B cell (primary cell): Measurements from ENCODE around the gene CTIF. TPM values are rescaled to one million over a fixed set of nuclear protein-coding genes. Genes with fewer than 3 reads are reported as not detected.

Source experiments
- ATAC-seq: fragments of 200-7000 bp; cut with Tn5 transposase; one replicate; pipeline ENCODE4 v1.10.0; 2021; ENCODE audit warnings: low read depth, mild to moderate bottlenecking, moderate number of reproducible peaks, moderate library complexity
- CTCF ChIA-PET: fragments of 350-600 bp; sonication (Branson Sonifier 250); formaldehyde crosslinking; loops from one replicate; lab custom pipeline; 2021; ENCODE audit warnings: antibody characterized with exemption, inconsistent platforms; lab: Charles Lee
- POLR2A ChIA-PET: fragments of 350-600 bp; sonication (Branson Sonifier 250); formaldehyde crosslinking; loops from one replicate; lab custom pipeline; 2021; ENCODE audit warnings: antibody characterized with exemption; lab: Charles Lee
- DNase-seq: peaks from one replicate; pipeline ENCODE4 v3.0.0; 2013
- H2AFZ ChIP-seq: 2 replicates; pipeline ENCODE4 v1.6.1; 2012; ENCODE audit warnings: mild to moderate bottlenecking, low read depth, low read length; ENCODE audit not compliant: insufficient read depth, poor library complexity, severe bottlenecking
- H3K27ac ChIP-seq, 2 donors: 1 replicate in 1 of 2; 2 replicates in 1 of 2; pipeline ENCODE4 v1.5.1; 2012 to 2013; ENCODE audit warnings: low read length in 2 of 2, mild to moderate bottlenecking in 2 of 2, moderate library complexity in 1 of 2
- H3K27me3 ChIP-seq, 4 experiments: fragments of 200-600 bp in 1 of 4; sonication (generic) in 1 of 4; replicated peaks in 1 of 4; 1 replicate in 2 of 4; 2 replicates in 2 of 4; pipeline versions ENCODE4 v1.6.1 to v1.7.0; 2013 to 2016; ENCODE audit warnings: low read length in 3 of 4, mild to moderate bottlenecking in 2 of 4, mixed read lengths in 1 of 4, moderate library complexity in 1 of 4; ENCODE audit not compliant: insufficient read depth in 4 of 4, control insufficient read depth in 3 of 4; ENCODE audit errors: control extremely low read depth in 1 of 4
- H3K36me3 ChIP-seq, 2 experiments: replicated peaks in 1 of 2; 1 replicate in 1 of 2; 2 replicates in 1 of 2; pipeline versions ENCODE4 v1.6.1 to v1.7.1; 2013; ENCODE audit warnings: low read length in 1 of 2; ENCODE audit not compliant: insufficient read depth in 2 of 2, control insufficient read depth in 1 of 2; ENCODE audit errors: control extremely low read depth in 1 of 2, extremely low read depth in 1 of 2
- H3K4me1 ChIP-seq, 2 donors: fragments of 200-600 bp in 1 of 2; sonication (generic) in 1 of 2; 1 replicate in 1 of 2; 2 replicates in 1 of 2; pipeline versions ENCODE4 v1.5.1 to v1.6.1; 2013 to 2017; ENCODE audit warnings: low read length in 2 of 2; ENCODE audit not compliant: control insufficient read depth in 2 of 2, insufficient read depth in 2 of 2
- H3K4me2 ChIP-seq: replicated peaks from 2 replicates; pipeline ENCODE3; 2012; ENCODE audit warnings: mild to moderate bottlenecking, low read depth, low read length; ENCODE audit not compliant: poor library complexity, severe bottlenecking
- H3K4me3 ChIP-seq, 5 experiments: fragments of 200-600 bp in 1 of 5; sonication (generic) in 1 of 5; 1 replicate in 3 of 5; 2 replicates in 2 of 5; pipeline versions ENCODE4 v1.5.1 to v1.7.0; 2011 to 2016; ENCODE audit warnings: low read length in 4 of 5, mild to moderate bottlenecking in 4 of 5, low read depth in 2 of 5, control low read depth in 1 of 5, moderate library complexity in 1 of 5; ENCODE audit not compliant: insufficient read depth in 1 of 5; ENCODE audit errors: control extremely low read depth in 1 of 5, extremely low read depth in 1 of 5
- H3K79me2 ChIP-seq: fragments of 200-600 bp; sonication (generic); one replicate; pipeline ENCODE4 v1.6.0; 2016; ENCODE audit warnings: low read length; ENCODE audit not compliant: control insufficient read depth, insufficient read depth
- H3K9ac ChIP-seq: fragments of 200-600 bp; sonication (generic); 2 replicates; pipeline ENCODE4 v1.6.1; 2017; ENCODE audit warnings: mild to moderate bottlenecking, low read length, moderate library complexity
- H3K9me3 ChIP-seq, 3 donors: one replicate each; pipeline versions ENCODE4 v1.6.1 to v1.7.1; 2013; ENCODE audit warnings: low read length in 2 of 3; ENCODE audit not compliant: control insufficient read depth in 2 of 3, insufficient read depth in 1 of 3; ENCODE audit errors: control extremely low read depth in 1 of 3
- H4K20me1 ChIP-seq: 2 replicates; pipeline ENCODE4 v1.6.0; 2012; ENCODE audit warnings: mild to moderate bottlenecking, low read length; ENCODE audit not compliant: insufficient read depth, control insufficient read depth, poor library complexity, severe bottlenecking
- H3K27ac Mint-ChIP-seq: one replicate; pipeline ENCODE4 v1.8.0; 2021; ENCODE audit warnings: mixed read lengths
- H3K27me3 Mint-ChIP-seq: one replicate; pipeline ENCODE4 v1.8.0; 2021; ENCODE audit warnings: mixed read lengths
- H3K4me1 Mint-ChIP-seq: one replicate; pipeline ENCODE4 v1.8.0; 2021; ENCODE audit warnings: mixed read lengths
- H3K4me3 Mint-ChIP-seq: one replicate; pipeline ENCODE4 v1.8.0; 2021; ENCODE audit warnings: mixed read lengths
- H3K9me3 Mint-ChIP-seq: one replicate; pipeline ENCODE4 v1.8.0; 2022; ENCODE audit warnings: mixed read lengths; ENCODE audit not compliant: insufficient read depth
- CTCF ChIP-seq: fragments of 200-600 bp; IDR thresholded peaks from one replicate; pipeline ENCODE4 v1.8.0; 2022; ENCODE audit warnings: antibody characterized with exemption, mild to moderate bottlenecking
- EZH2 ChIP-seq: IDR thresholded peaks from 2 replicates; pipeline ENCODE4 v1.6.1; 2012; ENCODE audit warnings: borderline replicate concordance, low read depth, mild to moderate bottlenecking, moderate library complexity, low read length; ENCODE audit not compliant: insufficient read depth, poor library complexity, severe bottlenecking
- WGBS: methylation state at CpG from one replicate; pipeline ENCODE4 v1.1.5; 2013; ENCODE audit warnings: missing lambda C conversion rate; ENCODE audit not compliant: insufficient coverage; 5-methylcytosine and 5-hydroxymethylcytosine counted together
- intact Hi-C: fragments of 100-400 bp; cut with micrococcal nuclease; formaldehyde crosslinking; loops from one replicate; pipeline ENCODE4 v1.10.0; 2022
- polyA plus RNA-seq: library from polyadenylated mRNA; depleted of rRNA; stranded (reverse); fragments of >200 nt; gene quantifications from 2 replicates; pipeline ENCODE4 v1.2.3, GENCODE V29; 2012
- total RNA-seq, 2 donors: library from RNA; stranded (reverse); fragments of 120-200 nt in 1 of 2; gene quantifications; 1 replicate in 1 of 2; 2 replicates in 1 of 2; pipeline versions ENCODE4 v1.2.3 to v1.2.4, GENCODE V29; 2013 to 2022

Gene CTIF
- total and polyA plus RNA-seq, 2 donors (not counting 1 experiment from before 2014, with no cell fraction given), result 3.6 to 16.2 TPM

GRCh38 chr18:48687346-48688042 lies 148.7 kb downstream of the CTIF start:
- ATAC-seq (no peak), DNase-seq (no peak)
- WGBS, result 92% methylated on average over 8 of the region's 10 CpGs
- intact Hi-C loops, result no loop called here
- H3K36me3 ChIP-seq, result no peaks in the 10 kb centered on the region
- TF ChIP-seq EZH2 (no peak), CTCF (no peak)
- H4K20me1 ChIP-seq, result no peaks in the 10 kb centered on the region
- no peak overlapping the region for H3K4me3 ChIP-seq
- no peak overlapping the region for H3K9ac ChIP-seq
- Mint-ChIP-seq H3K27me3 (no peaks in the 10 kb centered on the region), H3K9me3 (no peaks in the 10 kb centered on the region), H3K4me1 (no peaks in the 10 kb centered on the region), H3K27ac (no peak overlapping the region), H3K4me3 (no peak overlapping the region)
- H2AFZ ChIP-seq, result no peak overlapping the region
- no peaks in the 10 kb centered on the region for H3K4me1 ChIP-seq
- ChIA-PET POLR2A (no interaction called here), CTCF (interaction anchor here (0.5 kb wide), 1 partner anchor 816 kb away, joined by 5 read pairs; no protein-coding TSS in a partner anchor)
- H3K27ac ChIP-seq, result no peak overlapping the region
- H3K4me2 ChIP-seq, result no peak overlapping the region
- no peaks in the 10 kb centered on the region for H3K9me3 ChIP-seq
- no peaks in the 10 kb centered on the region for H3K27me3 ChIP-seq
- no peaks in the 10 kb centered on the region for H3K79me2 ChIP-seq

- no peaks in the 10 kb centered on the region for H3K9me3 ChIP-seq
- no peaks in the 10 kb centered on the region for H3K9me3 Mint-ChIP-seq
- H3K4me2 ChIP-seq, result no peak overlapping the region
- H3K36me3 ChIP-seq, result no peaks in the 10 kb centered on the region
- H3K9ac ChIP-seq, result no peak overlapping the region
- H3K4me3 Mint-ChIP-seq, result no peak overlapping the region
- ChIA-PET POLR2A (no interaction called here), CTCF (no interaction called here)
- 93% methylated on average over 7 of the region's 9 CpGs for WGBS
- no peak for DNase-seq
- no peaks in the 10 kb centered on the region for H3K27me3 Mint-ChIP-seq
- ATAC-seq, result no peak
- intact Hi-C loops, result no loop called here
- no peak overlapping the region for H2AFZ ChIP-seq
- H3K27ac ChIP-seq, result no peak overlapping the region
- H4K20me1 ChIP-seq, result no peaks in the 10 kb centered on the region
- no peaks in the 10 kb centered on the region for H3K27me3 ChIP-seq
- H3K79me2 ChIP-seq, result no peaks in the 10 kb centered on the region
- H3K27ac Mint-ChIP-seq, result no peak overlapping the region
- H3K4me1 Mint-ChIP-seq, result no peaks in the 10 kb centered on the region
- H3K4me1 ChIP-seq, result no peaks in the 10 kb centered on the region
- no peak overlapping the region for H3K4me3 ChIP-seq
- TF ChIP-seq CTCF (no peak), EZH2 (no peak)
These were observed 150.1 kb downstream of the CTIF start for GRCh38 chr18:48688961-48689360.
